LHCN-M2 (cell line): ENCODE measurements around the gene SPATA2. TPM values are rescaled to one million over a fixed set of nuclear protein-coding genes. Genes with fewer than 3 reads are reported as not detected.

Experiments used
- DNase-seq: peaks from one replicate; pipeline ENCODE4 v3.0.0-alpha.2; 2012; ENCODE audit warnings: low read depth
- total RNA-seq: library from RNA; depleted of rRNA; stranded (reverse); fragments of >200 nt; gene quantifications from 2 replicates; pipeline ENCODE4 v1.2.3, GENCODE V29; 2014

Gene SPATA2
- total RNA-seq, 1 experiment from 2014 or later = 4.1 TPM

DNA sequence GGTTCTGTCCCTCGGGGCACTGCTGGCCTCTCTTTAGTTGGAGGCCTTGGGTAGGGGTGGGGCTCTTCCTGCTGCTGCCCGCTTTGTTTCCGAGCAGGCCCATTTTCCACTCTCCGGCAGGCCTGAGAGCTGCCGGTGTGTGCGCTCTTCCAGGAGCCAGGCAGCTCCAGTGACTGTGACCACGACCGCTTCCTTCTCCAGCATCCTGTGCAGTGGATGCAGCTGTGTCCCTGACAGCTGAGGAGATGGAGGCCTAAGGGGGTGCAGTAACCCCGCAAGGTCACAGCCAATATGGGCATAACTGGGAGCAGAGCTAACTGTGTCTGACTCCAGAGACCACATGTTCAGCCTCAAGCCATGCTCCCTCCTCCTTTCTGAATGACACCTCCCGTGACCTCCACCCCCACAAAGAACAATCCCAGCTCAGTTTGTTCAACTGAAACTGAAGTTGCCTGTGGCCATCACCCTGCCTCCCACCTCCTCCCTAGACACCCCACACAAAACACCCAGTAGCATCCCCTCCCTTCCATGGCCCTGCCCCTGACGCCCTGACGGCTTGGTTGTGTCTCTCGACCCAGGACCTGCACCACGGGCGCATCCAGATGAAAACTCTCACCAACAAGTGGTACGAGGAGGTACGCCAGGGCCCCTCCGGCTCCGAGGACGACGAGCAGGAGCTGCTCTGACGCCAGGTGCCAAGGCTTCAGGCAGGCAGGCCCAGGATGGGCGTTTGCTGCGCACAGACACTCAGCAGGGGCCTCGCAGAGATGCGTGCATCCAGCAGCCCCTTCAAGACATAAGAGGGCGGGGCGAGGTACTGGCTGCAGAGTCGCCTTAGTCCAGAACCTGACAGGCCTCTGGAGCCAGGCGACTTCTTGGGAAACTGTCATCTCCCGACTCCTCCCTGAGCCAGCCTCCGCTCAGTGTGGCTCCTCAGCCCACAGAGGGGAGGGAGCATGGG, 27.8 kb downstream of the SPATA2 start:
- DNase-seq = peak; percentile 81

DNA sequence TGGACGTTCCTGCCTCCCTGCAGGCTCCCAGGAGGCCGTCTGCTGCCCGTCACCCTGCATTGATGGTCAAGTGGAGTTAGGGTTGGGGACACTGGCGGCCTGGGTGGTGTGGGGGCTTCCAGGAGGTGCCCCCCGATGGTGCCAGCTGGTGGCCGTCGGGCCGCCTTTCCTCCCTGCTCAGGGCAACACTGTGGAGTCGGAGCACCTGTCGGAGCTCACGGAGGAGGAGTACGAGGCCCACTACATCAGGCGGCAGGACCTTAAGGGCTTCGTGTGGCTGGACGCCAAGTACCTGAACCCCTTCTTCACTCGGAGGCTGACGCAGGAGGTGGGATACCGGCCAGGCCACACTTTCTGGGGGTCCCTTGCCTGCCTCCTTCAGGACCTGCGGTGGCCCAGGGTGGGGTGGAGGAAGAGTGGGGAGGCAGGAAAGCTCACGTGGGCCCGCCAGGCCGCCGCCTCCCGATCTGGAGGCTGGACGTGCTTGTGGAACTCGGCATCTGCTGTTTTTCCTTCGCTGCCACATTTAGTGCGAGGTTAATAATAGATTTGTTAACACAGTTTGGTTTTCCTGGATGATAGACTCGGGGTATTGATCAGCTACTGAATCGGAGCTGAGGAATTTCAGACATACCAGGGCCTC, 28.6 kb downstream of the SPATA2 start:
- no peak for DNase-seq

DNA sequence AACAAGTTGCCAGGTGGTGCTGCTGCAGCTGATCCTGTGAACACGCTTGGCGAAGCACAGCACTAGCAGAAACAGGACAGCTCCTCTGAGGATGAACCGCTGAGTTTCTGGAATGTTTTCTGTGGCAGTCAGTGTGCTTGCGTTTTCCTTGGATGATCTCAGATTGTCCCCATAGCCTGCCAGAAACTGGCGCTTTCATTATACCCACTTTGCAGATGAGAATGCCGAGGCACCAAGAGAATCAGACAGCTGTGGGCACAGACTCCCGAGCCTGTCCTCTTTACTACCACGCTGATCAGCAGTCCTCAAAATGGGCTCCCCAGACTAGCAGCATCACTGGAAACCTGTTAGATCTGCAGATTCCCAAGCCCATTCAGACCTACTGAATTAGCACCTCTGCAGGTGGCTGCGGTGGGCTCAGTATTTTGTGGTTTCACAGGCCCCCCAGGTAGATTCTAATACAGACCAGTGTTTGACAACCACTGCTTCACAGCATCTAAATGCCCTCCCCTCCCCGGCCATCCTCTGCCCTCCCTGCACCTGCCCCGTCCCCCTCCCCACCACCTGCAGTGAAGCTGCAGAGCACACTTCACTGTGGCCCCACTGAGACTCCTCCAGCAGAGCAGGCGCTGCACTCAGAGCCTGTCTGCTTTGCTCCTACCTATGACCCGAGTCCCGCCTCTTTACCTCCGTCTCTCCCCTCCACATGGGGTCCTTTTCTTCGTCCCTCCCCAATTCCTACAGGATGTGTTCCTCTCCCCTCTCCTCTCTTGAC, 29.6 kb downstream of the SPATA2 start:
- no peak for DNase-seq

DNA sequence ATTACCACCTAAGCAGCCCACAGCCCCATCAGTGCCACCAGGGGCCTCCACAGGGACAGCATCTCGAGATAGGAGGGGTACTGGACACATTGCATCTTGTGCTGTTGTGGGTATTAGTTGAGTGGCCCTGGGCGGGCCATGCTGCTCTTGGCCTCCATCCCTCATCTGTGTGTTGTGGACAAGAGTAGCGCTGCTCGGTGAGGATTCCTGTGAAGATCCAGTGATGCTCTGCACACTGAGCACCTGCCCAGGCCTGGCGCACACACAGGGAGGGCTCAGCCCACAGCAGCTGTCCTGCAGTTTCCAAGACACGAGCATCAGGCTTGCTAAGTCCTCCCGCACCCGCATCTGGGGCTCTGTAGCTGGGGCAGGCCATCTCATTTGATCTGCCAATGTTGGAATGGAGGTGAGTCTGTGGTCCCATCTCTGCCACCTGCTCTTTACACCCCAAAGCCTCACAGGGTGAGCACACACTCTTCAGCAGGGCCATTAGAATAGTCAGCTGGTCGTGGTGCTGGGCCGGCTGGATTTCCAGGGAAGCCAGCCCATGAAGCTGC, 32.0 kb downstream of the SPATA2 start:
- no peak for DNase-seq

DNA sequence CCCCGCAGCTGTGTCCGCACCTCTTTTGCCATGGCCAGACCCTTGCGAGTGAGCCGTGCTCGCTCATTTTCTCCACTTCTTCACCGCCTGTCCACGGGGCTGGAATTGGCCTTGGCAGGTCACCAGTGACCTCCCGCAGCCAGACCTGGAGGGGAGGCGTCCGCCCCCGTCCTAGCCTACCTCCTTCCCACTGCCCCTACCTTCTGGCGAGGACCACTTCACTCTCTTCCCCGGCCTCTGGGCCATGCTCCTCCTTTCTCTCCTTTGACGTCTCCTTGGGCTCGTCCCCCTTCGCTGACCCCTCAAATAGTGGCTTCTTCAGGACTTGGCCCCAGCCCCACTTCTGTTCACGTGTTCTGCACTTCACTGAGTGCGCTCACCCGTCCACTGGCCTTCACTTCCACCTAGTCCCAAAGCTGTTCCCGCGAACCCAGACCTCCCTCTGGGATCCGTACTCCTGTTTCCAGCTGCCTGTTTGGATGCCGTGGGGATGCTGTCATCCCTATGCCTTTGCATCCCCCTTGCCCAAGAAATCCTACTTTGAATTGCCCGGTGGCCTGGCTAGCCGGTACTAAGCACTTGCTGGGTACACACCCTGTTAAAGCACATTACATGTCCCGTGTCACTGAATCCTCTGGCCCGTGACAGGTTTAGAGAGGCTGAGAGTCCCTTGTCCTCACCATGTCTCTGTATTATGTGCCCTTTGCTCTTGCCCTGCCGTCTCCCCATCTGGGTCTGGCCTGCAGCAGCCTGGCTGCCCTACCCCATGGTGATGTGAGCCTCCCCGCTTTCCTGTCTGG, 33.0 kb downstream of the SPATA2 start:
- no peak for DNase-seq

DNA sequence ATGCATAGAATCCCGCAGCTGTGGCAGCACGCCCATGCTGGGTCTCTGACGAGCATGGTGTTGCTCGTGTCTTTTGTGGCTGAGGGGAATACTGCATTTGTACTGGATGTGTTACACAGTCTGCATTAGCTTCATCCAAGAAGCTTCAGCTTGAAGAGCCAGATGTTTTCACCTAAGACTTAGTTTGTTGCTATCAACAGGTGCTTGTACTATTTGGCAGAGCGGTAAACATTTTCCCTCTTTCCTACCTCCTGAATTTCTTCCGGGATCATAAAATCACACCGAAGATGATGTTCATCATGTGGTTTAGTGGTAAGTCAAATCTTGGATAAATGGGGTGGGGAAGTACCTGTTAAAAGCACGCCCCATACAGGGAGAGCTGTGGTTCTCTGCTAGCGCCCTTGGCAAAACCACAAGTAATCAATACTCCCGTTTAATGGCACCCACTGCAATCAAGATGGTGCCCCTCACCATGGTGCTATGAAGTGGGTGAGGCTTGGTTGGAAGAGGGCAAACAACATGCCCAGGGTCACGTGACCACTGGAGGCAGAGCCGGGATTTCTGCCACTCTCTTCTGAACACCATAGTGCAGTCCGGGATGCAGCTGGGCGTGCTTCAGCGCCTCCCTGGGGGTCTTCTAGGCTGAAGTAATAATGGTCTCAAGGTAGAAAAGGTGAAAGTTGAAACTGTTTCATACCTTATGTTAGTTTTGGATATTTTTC, 34.4 kb downstream of the SPATA2 start:
- no peak for DNase-seq

DNA sequence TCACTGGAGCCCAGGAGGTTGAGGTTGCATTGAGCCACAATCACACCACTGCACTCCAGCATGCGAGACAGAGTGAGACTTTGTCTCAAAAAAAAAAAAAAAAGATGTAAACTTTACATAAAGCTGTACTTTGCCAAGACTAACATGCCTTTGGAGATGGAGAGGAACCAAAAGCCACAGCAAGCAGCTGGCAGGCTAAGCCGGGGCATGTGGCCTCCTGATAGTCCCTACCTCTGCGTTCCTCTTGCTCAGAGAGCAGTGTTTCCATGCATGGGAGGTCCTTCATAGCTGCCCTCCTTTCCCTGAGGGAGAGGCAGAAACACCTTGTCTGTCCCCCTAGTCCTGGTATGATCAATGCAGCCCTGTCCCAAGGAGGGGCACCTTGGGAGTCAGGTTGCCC, 35.2 kb downstream of the SPATA2 start:
- no peak for DNase-seq

DNA sequence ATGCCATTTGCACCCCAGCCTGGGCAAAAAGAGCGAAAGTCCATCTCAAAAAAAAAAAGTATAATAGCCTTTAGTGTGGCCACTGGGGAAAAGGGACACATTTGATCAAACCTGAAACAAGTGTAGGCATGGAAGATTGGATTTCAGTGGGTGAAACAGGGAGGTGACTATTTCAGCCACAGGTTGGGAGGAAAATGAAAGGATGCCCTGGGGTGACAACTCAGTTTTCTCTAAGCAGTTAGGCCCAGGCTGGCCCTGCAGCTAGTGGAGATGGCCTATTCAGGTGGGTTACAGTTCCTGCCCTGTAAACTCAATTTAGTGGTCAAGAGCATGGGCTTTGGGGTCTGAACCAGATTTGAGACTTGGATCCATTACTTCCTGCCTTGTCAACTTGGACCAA, 36.4 kb downstream of the SPATA2 start:
- no peak for DNase-seq

DNA sequence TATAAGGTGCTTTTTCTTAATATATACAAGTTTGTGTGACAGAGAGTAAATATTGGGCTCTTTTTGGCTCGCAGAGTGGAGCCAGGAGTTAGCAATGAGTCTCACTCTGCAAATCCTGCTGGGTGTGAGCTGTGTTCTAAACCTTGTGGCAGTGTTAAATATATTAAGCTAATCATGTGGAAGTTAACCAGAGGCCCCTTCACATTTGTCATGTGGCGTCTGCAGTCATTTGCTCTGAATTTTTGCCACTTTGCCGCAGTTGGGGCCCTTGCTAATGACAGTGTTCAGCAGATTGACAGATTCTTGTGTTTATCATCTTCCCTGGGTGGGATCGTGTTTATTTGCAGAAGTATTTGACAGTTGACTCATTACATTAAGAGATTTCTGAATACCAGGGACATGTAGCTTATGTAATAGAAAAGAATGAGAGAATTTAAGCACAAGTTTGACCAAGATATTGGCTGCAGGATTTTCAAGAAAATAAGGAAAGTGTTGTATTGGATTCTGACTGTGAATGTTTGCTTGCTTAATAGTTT, 37.9 kb downstream of the SPATA2 start:
- DNase-seq = no peak

DNA sequence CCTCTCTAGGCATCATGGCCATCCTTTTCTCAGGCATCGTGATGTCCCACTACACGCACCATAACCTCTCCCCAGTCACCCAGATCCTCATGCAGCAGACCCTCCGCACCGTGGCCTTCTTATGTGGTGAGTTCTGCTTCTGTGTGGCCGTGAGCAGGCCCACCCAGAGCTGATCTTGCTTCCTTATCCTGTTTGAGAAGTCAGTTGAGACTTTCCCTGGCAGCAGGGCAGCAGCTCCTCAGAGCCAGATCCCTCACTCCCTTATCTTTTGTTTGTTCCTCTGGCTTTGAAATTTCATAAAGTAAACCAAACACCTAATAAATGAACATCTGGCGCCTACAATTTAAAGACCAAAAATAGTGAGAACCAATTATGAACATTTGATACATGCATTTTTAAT, 40.6 kb downstream of the SPATA2 start:
- DNase-seq = no peak

DNA sequence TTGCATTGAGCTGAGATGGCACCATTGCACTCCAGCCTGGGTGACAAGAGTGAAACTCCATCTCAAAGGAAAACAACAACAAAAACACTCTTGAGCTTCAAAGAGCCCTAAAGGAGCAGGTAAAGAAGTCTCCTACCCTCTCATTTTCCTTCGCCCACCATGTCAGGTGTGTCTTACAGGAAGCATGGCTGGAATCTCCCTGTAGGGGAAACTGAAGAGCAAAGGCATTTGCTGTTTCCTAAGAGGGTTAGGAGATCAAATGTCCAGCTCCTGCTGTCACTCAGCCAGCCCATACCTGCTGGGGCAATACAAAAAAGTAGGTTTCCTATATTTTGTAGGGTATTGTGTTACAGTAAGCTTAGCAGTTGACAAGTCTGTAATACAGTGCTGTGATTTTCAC, 43.3 kb downstream of the SPATA2 start:
- no peak for DNase-seq

DNA sequence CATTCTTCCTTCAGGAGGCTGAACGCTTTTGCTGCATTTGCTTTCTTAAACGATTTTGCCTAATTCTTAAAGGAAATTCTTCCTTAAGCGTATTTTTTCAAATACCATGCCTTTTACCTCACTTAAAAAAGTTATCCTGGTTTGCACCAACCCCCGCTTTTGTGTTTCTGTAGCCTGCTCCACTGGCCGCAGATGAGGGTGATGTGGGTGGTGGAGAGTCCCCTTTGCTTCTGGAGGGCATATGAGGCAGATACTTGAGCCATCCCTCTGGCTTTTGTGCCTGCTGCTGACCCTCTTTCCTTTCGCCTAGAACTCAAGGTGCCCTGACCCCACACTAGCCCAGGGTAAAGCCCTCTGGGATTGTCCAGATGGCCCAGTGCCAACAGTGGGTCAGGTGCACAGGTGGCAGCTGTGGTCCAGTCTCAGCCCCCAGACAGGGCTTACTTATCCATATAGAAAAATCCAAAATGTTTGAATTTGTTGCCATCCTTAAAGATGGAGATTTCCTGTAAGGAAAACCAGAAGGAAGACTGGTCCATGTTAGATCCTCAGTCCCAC, 43.9 kb downstream of the SPATA2 start:
- no peak for DNase-seq

DNA sequence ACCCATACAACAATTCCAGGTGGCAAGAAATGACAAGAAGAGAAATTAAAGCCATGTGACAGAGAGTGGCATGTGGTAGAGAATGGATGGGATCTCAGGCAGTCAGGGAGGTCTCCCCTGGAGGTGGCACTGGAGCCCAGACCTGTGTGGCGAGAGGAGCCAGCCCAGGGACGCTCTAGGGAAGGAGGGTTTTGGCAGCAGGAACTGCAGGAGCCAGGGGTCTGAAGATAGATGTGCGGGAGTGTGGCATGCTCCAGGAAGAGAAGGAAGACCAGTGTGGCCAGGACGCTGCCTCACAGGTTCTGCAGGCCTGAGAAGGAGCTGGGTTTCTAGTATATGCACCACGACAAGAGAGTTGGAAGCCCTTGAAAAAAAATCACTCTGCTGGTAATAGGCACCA, 45.1 kb downstream of the SPATA2 start:
- no peak for DNase-seq

DNA sequence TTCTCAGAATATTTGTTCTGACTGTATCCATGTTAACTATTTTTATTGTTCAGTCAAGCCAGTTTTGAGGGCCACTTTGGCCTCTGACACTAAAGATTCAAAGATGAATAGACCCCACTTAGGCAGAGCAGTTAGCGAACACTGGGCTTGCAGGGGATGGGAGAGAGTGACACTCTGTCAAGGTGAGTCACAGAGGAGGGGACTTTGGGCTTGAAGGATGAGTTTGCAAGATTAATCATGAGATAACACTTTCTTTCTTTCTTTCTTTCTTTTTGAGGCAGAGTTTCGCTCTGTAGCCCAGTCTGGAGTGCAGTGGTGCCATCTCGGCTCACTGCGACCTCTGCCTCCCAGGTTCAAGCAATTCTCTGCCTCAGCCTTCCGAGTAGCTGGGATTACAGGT, 46.4 kb downstream of the SPATA2 start:
- no peak for DNase-seq

DNA sequence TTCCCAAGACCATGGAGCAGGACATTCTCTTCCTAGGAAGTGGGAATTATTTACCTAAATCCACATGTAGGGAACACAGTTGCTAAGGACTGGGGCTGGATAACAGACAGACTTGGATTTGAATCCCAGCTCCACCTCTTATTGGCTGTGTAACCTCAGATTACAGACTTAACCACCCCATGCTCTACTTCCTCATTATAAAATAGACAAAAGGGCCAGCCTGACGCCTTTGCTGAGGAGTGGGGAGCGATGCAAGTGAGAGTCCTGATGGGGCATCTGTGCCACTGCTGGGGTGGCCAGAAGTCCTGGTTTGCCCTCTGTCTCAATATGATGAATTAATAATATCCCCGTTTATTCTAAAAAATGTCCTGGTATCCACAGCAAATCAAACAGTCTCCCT, 46.8 kb downstream of the SPATA2 start:
- no peak for DNase-seq

DNA sequence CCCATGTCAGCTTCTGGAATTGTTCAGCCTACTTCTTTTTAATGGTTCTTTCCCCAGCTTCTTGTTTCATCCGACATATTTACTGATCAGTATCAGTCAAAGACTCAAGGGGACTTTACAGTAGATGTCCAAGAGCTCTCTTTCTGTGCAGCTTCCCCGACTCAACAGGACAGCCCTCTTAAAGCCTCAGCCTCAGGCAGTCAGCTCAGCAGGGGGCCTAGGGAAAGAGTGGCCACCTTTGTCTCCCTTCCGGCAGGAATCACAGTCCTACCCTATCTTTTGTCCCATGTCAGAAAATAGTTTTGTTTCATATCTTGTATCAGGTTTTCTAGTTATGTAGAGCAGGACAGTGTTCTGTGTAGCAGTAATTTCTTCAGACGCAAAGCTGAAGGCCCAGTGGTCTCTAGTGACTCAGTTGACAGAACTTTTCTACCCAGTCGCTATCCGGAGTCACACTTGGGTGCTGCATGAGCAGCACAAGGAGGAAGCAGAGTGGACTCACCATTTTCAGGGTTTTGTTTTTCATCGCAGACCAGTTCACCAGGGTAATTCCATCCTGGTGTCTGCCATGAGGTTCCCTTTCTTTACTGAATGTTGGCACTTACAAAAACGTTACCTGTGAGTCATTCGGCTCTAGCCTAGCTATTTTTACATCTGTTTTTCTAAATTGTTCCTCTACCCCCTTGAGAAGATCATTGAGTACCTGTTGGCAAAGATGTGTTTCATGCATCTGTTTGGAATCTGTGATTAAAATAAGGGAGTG, 47.7 kb downstream of the SPATA2 start:
- no peak for DNase-seq

DNA sequence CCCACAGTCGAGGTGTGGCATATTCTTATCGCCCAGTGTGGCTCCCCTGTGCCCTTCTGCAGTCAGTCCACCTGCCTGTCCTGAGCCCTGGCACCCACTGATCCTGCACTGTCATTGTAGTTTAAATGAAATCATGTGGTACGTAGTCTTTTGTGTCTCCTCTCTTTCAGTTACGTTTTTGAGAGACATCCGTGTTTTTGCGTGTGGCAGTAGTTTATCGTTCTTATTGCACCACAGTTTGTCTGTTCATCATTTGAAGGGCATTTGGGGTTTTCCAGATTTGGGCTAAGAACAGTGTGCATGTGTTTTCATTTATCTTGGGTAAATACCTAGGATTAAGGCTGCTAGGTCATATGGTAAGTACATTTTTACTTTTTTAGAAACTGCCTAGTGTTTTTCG, 49.3 kb downstream of the SPATA2 start:
- DNase-seq = no peak

DNA sequence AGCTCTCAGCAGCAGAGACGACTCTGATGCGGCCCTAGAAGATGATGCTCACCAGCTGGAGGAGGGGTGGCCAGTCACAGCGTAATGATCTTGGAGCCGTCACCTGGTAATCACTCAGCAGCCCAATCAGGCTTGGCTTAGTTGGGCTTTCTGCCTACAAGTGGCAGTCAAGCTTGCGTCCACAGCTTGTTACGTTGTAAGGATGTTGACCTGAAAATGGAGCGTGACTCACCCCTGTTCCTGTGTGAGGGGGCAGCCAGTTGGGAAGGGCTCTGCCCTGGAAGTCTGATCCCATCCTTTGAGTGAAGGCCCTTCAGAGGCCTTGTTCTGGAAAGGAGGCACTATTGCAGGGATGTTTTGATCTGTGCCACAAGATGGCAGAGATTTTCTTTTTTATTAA, 49.8 kb downstream of the SPATA2 start:
- DNase-seq = no peak

DNA sequence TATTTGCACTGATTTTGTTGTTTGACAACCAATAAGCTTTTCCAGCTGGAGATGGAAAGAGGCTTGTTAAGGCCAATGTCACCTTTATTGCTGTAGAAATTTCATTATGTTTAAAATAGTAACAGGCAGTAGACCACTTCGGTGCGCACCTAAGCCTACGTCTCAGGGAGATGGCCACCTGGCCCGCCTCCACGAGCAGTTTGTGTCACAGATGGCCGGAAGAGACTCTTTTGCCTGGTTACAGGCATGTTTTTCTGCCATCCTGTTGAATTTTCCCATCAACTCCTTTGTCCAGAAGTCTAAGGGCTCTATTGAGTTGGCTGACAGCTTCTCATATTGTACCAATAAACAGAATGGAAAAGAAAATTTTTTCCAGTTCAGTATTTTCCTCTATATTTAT, 51.7 kb downstream of the SPATA2 start:
- DNase-seq = no peak
